Measurements from ENCODE around the gene EPHA1. TPM values are rescaled to one million over a fixed set of nuclear protein-coding genes. Genes with fewer than 3 reads are reported as not detected.

The EPHA1 gene
- total RNA-seq, 1 donor = 2.3 TPM

- H3K27me3 ChIP-seq (ENCODE audit: insufficient read depth, low read length) = peaks cover 5% of the 10 kb centered on the region
- H3K4me1 ChIP-seq (ENCODE audit: insufficient read depth, low read length) = peaks cover 9% of the 10 kb centered on the region
- H3K4me3 ChIP-seq (ENCODE audit: low read length) = no peak overlapping the region
- H3K9me3 ChIP-seq (ENCODE audit: low read depth, low read length) = no peaks in the 10 kb centered on the region
Measured at GRCh38 chr7:143346018-143346417, 62.6 kb downstream of the EPHA1 start.

GRCh38 chr7:143345428-143345900, 63.2 kb downstream of the EPHA1 start:
- Histone ChIP-seq H3K9me3 (ENCODE audit: low read depth, low read length) (no peaks in the 10 kb centered on the region), H3K4me1 (ENCODE audit: insufficient read depth, low read length) (peaks cover 9% of the 10 kb centered on the region), H3K4me3 (ENCODE audit: low read length) (no peak overlapping the region), H3K27me3 (ENCODE audit: insufficient read depth, low read length) (peaks cover 5% of the 10 kb centered on the region)

- Histone ChIP-seq H3K9me3 (ENCODE audit: low read depth, low read length) (no peaks in the 10 kb centered on the region), H3K27me3 (ENCODE audit: insufficient read depth, low read length) (peaks cover 5% of the 10 kb centered on the region), H3K4me3 (ENCODE audit: low read length) (no peak overlapping the region), H3K4me1 (ENCODE audit: insufficient read depth, low read length) (peaks cover 9% of the 10 kb centered on the region)
Measured at GRCh38 chr7:143343596-143343995, 65.1 kb downstream of the EPHA1 start.

GRCh38 chr7:143341842-143342241, 66.8 kb downstream of the EPHA1 start:
- Histone ChIP-seq H3K4me1 (ENCODE audit: insufficient read depth, low read length) (peaks cover 9% of the 10 kb centered on the region), H3K27me3 (ENCODE audit: insufficient read depth, low read length) (peaks cover 2% of the 10 kb centered on the region), H3K4me3 (ENCODE audit: low read length) (no peak overlapping the region), H3K9me3 (ENCODE audit: low read depth, low read length) (no peaks in the 10 kb centered on the region)

Other genes with a start within 250 kb of the EPHA1 start
- gene TAS2R39, start 225.4 kb downstream of the EPHA1 start, total RNA-seq = not detected
- gene TAS2R40, start 186.8 kb downstream of the EPHA1 start, total RNA-seq = not detected
- gene GSTK1, start 145.4 kb downstream of the EPHA1 start, total RNA-seq = 245 TPM
- 0.10 TPM for gene TMEM139, start 123.9 kb downstream of the EPHA1 start, total RNA-seq
- 13.7 TPM for gene CASP2, start 120.5 kb downstream of the EPHA1 start, total RNA-seq
- gene CLCN1, start 92.7 kb downstream of the EPHA1 start, total RNA-seq = 0.21 TPM
- gene FAM131B, start 46.1 kb downstream of the EPHA1 start, total RNA-seq = 0.84 TPM
- 64.0 TPM for gene ZYX, start 27.5 kb downstream of the EPHA1 start, total RNA-seq
- 1.7 TPM for gene TAS2R60, start 34.6 kb upstream of the EPHA1 start, total RNA-seq
- gene TAS2R41, start 69.0 kb upstream of the EPHA1 start, total RNA-seq = 2.0 TPM
- 1.2 TPM for gene CTAGE15, start 162.9 kb upstream of the EPHA1 start, total RNA-seq
- 27.3 TPM for gene TCAF2, start 212.1 kb upstream of the EPHA1 start, total RNA-seq